IMR-90 (cell line): ENCODE measurements around the gene FAM229A. TPM values are rescaled to one million over a fixed set of nuclear protein-coding genes. Genes with fewer than 3 reads are reported as not detected.

Experiments used
- ATAC-seq: fragments of 200-7000 bp; cut with Tn5 transposase; 2 replicates; pipeline ENCODE4 v1.9.1; 2020; ENCODE audit warnings: low read depth, mild to moderate bottlenecking, moderate library complexity
- BruUV-seq: library from RNA; stranded (reverse); fragments of 400-500 nt; replicated peaks from 2 replicates; lab custom pipeline; 2021; lab: Mats Ljungman, UMichigan
- CTCF ChIA-PET: fragments of 300-600 bp; formaldehyde crosslinking; extraction: SDS; loops from one replicate; lab custom pipeline; 2021; ENCODE audit warnings: antibody characterized with exemption; lab: Yijun Ruan, JAX
- POLR2A ChIA-PET: fragments of 300-600 bp; sonication (Branson Sonifier 250); formaldehyde crosslinking; loops from one replicate; lab custom pipeline; 2022; ENCODE audit warnings: antibody characterized with exemption; ENCODE audit not compliant: unreplicated experiment; lab: Charles Lee
- DNase-seq: peaks from one replicate; pipeline ENCODE4 v3.0.0; 2013
- H2AFZ ChIP-seq: replicated peaks from 2 replicates; pipeline ENCODE3; 2013; ENCODE audit warnings: low read length, mild to moderate bottlenecking; ENCODE audit not compliant: poor library complexity
- H2AK5ac ChIP-seq: 2 replicates; pipeline ENCODE4 v1.6.1; 2013; ENCODE audit warnings: low read depth, low read length, inconsistent platforms
- H2AK9ac ChIP-seq: replicated peaks from 2 replicates; pipeline ENCODE3; 2013; ENCODE audit warnings: mild to moderate bottlenecking, low read depth, low read length, moderate library complexity; ENCODE audit not compliant: poor library complexity
- H2BK120ac ChIP-seq: 2 replicates; pipeline ENCODE4 v1.6.1; 2013; ENCODE audit warnings: low read depth, low read length, inconsistent platforms
- H2BK15ac ChIP-seq: 3 replicates; pipeline ENCODE4 v1.6.1; 2013; ENCODE audit warnings: low read depth, low read length, inconsistent platforms
- H2BK20ac ChIP-seq: 2 replicates; pipeline ENCODE4 v1.6.1; 2013; ENCODE audit warnings: low read depth, mild to moderate bottlenecking, inconsistent platforms, low read length, moderate library complexity
- H2BK5ac ChIP-seq: 2 replicates; pipeline ENCODE4 v1.6.1; 2013; ENCODE audit warnings: mild to moderate bottlenecking, low read depth, low read length, inconsistent platforms; ENCODE audit not compliant: poor library complexity, severe bottlenecking
- H3K14ac ChIP-seq: replicated peaks from 2 replicates; pipeline ENCODE4 v1.6.1; 2013; ENCODE audit warnings: low read depth, low read length, inconsistent platforms
- H3K18ac ChIP-seq: 2 replicates; pipeline ENCODE4 v1.6.1; 2013; ENCODE audit warnings: low read depth, low read length, control low read depth
- H3K23ac ChIP-seq: 2 replicates; pipeline ENCODE4 v1.6.1; 2013; ENCODE audit warnings: low read depth, low read length, inconsistent platforms
- H3K27ac ChIP-seq: 2 replicates; pipeline ENCODE4 v1.5.1; 2013; ENCODE audit warnings: mild to moderate bottlenecking, control low read depth, low read length; ENCODE audit not compliant: insufficient read depth
- H3K27me3 ChIP-seq: 2 replicates; pipeline ENCODE4 v1.6.1; 2013; ENCODE audit warnings: low read length; ENCODE audit not compliant: control insufficient read depth, insufficient read depth
- H3K36me3 ChIP-seq: 2 replicates; pipeline ENCODE4 v1.6.1; 2013; ENCODE audit warnings: low read length, mixed read lengths; ENCODE audit not compliant: control insufficient read depth, insufficient read depth
- H3K4ac ChIP-seq: 2 replicates; pipeline ENCODE4 v1.6.1; 2013; ENCODE audit warnings: low read depth, low read length, inconsistent platforms
- H3K4me1 ChIP-seq: 2 replicates; pipeline ENCODE4 v1.6.1; 2013; ENCODE audit warnings: low read length, mixed read lengths; ENCODE audit not compliant: control insufficient read depth, insufficient read depth
- H3K4me2 ChIP-seq: 2 replicates; pipeline ENCODE4 v1.6.1; 2013; ENCODE audit warnings: low read depth, mild to moderate bottlenecking, control low read depth, low read length, moderate library complexity
- H3K4me3 ChIP-seq: 2 replicates; pipeline ENCODE4 v1.5.1; 2013; ENCODE audit warnings: low read depth, mild to moderate bottlenecking, control low read depth, low read length, moderate library complexity; ENCODE audit not compliant: insufficient read depth
- H3K56ac ChIP-seq: 2 replicates; pipeline ENCODE4 v1.6.1; 2013; ENCODE audit warnings: low read length, inconsistent platforms; ENCODE audit not compliant: insufficient read depth; ENCODE audit errors: extremely low read depth
- H3K79me1 ChIP-seq, 2 experiments: 2 replicates each; pipeline ENCODE4 v1.6.1; 2013; ENCODE audit warnings: low read length in 2 of 2, inconsistent platforms in 1 of 2, low read depth in 1 of 2
- H3K9ac ChIP-seq: 2 replicates; pipeline ENCODE4 v1.6.1; 2013; ENCODE audit warnings: low read depth, low read length, control low read depth
- H3K9me1 ChIP-seq: 2 replicates; pipeline ENCODE4 v1.6.1; 2013; ENCODE audit warnings: low read length, inconsistent platforms; ENCODE audit not compliant: insufficient read depth
- H3K9me3 ChIP-seq: 2 replicates; pipeline ENCODE4 v1.6.1; 2013; ENCODE audit warnings: low read length; ENCODE audit not compliant: control insufficient read depth, insufficient read depth
- H4K20me1 ChIP-seq: 2 replicates; pipeline ENCODE4 v1.6.1; 2013; ENCODE audit warnings: low read length, inconsistent platforms; ENCODE audit not compliant: insufficient read depth
- H4K5ac ChIP-seq: 2 replicates; pipeline ENCODE4 v1.6.1; 2013; ENCODE audit warnings: mild to moderate bottlenecking, low read depth, low read length, control low read depth
- H4K8ac ChIP-seq, 2 experiments: 2 replicates each; pipeline ENCODE4 v1.6.1; 2013; ENCODE audit warnings: low read depth in 2 of 2, low read length in 2 of 2, control low read depth in 1 of 2, inconsistent platforms in 1 of 2
- H4K91ac ChIP-seq: 2 replicates; pipeline ENCODE4 v1.6.1; 2013; ENCODE audit warnings: low read depth, low read length, inconsistent platforms; ENCODE audit not compliant: insufficient read depth
- WGBS, 2 experiments: methylation state at CpG; one replicate each; pipeline versions ENCODE4 v1.1.5 to v1.1.7; 2013; ENCODE audit warnings: missing lambda C conversion rate in 2 of 2; ENCODE audit not compliant: insufficient read length in 1 of 2; ENCODE audit errors: extremely low coverage in 2 of 2; 5-methylcytosine and 5-hydroxymethylcytosine counted together
- dilution Hi-C: fragments of 300-500 bp; cut with HindIII; formaldehyde crosslinking; loops from one replicate; pipeline ENCODE4 v1.14.3; 2018; ENCODE audit warnings: low sequenced_read_pairs; ENCODE audit not compliant: unreplicated experiment
- in situ Hi-C: fragments of 300-500 bp; cut with MboI; formaldehyde crosslinking; loops from 3 replicates; pipeline ENCODE4 v1.14.3; 2019; ENCODE audit warnings: low sequenced_read_pairs, inconsistent platforms, mixed read lengths
- intact Hi-C: fragments of 100-400 bp; cut with micrococcal nuclease; formaldehyde crosslinking; loops from 2 replicates; pipeline ENCODE4 v1.10.0; 2022
- polyA plus RNA-seq, 3 experiments: library from polyadenylated mRNA; depleted of rRNA; stranded (reverse); fragments of >200 nt; gene quantifications; 2 replicates each; pipeline ENCODE4 v1.2.3, GENCODE V29; 2012; ENCODE audit warnings: low replicate concordance in 1 of 3
- total RNA-seq: library from RNA; depleted of rRNA; stranded (reverse); fragments of >200 nt; gene quantifications from 2 replicates; pipeline ENCODE4 v1.2.3, GENCODE V29; 2012
- TF ChIP-seq, protein P1 (sequence below): conservative IDR thresholded peaks from 2 replicates; pipeline ENCODE4 v1.5.1; 2012; ENCODE audit warnings: mild to moderate bottlenecking, low read depth, low read length, improper control_type of control experiment
- TF ChIP-seq, protein P2 (sequence below): fragments of 150-350 bp; IDR thresholded peaks from 2 replicates; pipeline ENCODE4 v1.6.1; 2017; ENCODE audit warnings: mild to moderate bottlenecking, antibody characterized with exemption, low read length, low read depth

Gene FAM229A
- total and polyA plus RNA-seq, 2 of the 4 experiments (the other 2 are of a cell fraction): 0.36 to 4.3 TPM

DNA sequence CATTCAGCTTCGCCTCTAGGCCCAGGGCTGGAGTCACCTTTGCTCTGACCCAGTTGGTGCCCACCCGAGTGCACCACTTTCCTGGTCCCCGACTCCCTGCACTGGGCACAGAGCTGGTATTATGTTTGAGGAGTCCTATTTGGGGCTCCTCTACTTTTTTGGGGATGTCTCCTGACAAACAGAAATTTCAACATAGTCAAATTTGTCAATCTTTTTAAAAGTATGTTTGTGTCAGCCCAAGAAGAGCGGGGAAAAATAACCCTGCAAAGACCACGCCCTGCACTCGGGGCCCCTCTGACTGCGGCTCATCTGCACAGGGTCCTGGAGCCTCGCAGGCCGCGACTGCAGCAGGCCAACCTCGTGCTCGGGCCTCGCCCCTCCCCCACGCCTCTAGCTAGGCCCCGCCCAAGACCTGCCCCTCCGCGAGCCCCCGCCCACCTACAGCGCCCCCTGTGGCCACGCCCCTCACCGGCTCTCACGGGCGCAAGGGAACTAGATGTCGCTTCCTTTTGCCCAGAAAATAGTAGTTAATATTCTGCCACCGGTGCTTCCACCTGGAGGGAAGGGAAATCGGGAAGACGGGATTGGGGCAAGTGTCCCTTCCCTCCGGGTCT is 11.4 kb downstream of the FAM229A start:
- Histone ChIP-seq H4K5ac (peak overlapping the region; percentile 90), H2BK5ac (peak overlapping the region; percentile 87), H4K20me1 (no peaks in the 10 kb centered on the region), H3K56ac (peak overlapping the region; percentile 62; the same call in 1 of the 2 replicates), H3K36me3 (peaks cover 4% of the 10 kb centered on the region; the same call in 1 of the 2 replicates), H2AK5ac (peak overlapping the region; percentile 70), H4K8ac (peak overlapping the region; percentile 83 to 91), H3K4me1 (peaks cover 26% of the 10 kb centered on the region), H2BK15ac (peak overlapping the region; percentile 94; the same call in 2 of the 3 replicates), H2AFZ (peak overlapping the region; percentile 93), H2AK9ac (peak overlapping the region; percentile 60), H3K14ac (peak overlapping the region; percentile 87), H3K9me3 (no peaks in the 10 kb centered on the region), H3K4me3 (peak overlapping the region; percentile 85), H3K79me1 (peaks cover 8 to 30% of the 10 kb centered on the region in 2 experiments; a peak in 3 of 4 replicates), H3K23ac (peak overlapping the region; percentile 69; the same call in 1 of the 2 replicates), H3K27me3 (no peaks in the 10 kb centered on the region), H2BK20ac (peak overlapping the region; percentile 44; the same call in 1 of the 2 replicates), H3K4me2 (peak overlapping the region; percentile 83), H3K18ac (peak overlapping the region; percentile 92), H4K91ac (peak overlapping the region; percentile 94), H3K4ac (peak overlapping the region; percentile 72), H3K9me1 (peaks cover 18% of the 10 kb centered on the region), H3K9ac (peak overlapping the region; percentile 85), H3K27ac (peak overlapping the region; percentile 94), H2BK120ac (peak overlapping the region; percentile 86)
- intact Hi-C loops (loop anchor here (1.0 kb wide), 1 partner anchor 15 kb away; the partner anchor contains the start of gene MARCKSL1), in situ Hi-C loops (no loop called here), dilution Hi-C loops (no loop called here)
- TF ChIP-seq, protein P1, sequence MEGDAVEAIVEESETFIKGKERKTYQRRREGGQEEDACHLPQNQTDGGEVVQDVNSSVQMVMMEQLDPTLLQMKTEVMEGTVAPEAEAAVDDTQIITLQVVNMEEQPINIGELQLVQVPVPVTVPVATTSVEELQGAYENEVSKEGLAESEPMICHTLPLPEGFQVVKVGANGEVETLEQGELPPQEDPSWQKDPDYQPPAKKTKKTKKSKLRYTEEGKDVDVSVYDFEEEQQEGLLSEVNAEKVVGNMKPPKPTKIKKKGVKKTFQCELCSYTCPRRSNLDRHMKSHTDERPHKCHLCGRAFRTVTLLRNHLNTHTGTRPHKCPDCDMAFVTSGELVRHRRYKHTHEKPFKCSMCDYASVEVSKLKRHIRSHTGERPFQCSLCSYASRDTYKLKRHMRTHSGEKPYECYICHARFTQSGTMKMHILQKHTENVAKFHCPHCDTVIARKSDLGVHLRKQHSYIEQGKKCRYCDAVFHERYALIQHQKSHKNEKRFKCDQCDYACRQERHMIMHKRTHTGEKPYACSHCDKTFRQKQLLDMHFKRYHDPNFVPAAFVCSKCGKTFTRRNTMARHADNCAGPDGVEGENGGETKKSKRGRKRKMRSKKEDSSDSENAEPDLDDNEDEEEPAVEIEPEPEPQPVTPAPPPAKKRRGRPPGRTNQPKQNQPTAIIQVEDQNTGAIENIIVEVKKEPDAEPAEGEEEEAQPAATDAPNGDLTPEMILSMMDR: peak; percentile 43
- TF ChIP-seq, protein P2, sequence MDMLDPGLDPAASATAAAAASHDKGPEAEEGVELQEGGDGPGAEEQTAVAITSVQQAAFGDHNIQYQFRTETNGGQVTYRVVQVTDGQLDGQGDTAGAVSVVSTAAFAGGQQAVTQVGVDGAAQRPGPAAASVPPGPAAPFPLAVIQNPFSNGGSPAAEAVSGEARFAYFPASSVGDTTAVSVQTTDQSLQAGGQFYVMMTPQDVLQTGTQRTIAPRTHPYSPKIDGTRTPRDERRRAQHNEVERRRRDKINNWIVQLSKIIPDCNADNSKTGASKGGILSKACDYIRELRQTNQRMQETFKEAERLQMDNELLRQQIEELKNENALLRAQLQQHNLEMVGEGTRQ: no peak
- ChIA-PET POLR2A (no interaction called here), CTCF (no interaction called here)
- no peak for DNase-seq
- 34% methylated on average over 4 of the region's 28 CpGs; no CpG with 5 or more reads in 1 of the 2 experiments for WGBS, 2 experiments
- ATAC-seq: peak; percentile 70
- no TSS peak for BruUV-seq
